Lower leg skin (tissue), 3 donors: Measurements from ENCODE around the gene SUPT4H1.

Experiments
- CTCF ChIP-seq, 3 donors: fragments of 450-650 bp; IDR thresholded peaks; one replicate each; pipeline ENCODE4 v1.5.1; 2016; ENCODE audit warnings: antibody characterized with exemption in 3 of 3, mild to moderate bottlenecking in 3 of 3, moderate library complexity in 2 of 3
- POLR2A ChIP-seq, 2 donors: fragments of 450-650 bp; IDR thresholded peaks; one replicate each; pipeline ENCODE4 v1.6.1; 2016 to 2017; ENCODE audit warnings: antibody characterized with exemption in 2 of 2, mild to moderate bottlenecking in 1 of 2, moderate library complexity in 1 of 2

DNA sequence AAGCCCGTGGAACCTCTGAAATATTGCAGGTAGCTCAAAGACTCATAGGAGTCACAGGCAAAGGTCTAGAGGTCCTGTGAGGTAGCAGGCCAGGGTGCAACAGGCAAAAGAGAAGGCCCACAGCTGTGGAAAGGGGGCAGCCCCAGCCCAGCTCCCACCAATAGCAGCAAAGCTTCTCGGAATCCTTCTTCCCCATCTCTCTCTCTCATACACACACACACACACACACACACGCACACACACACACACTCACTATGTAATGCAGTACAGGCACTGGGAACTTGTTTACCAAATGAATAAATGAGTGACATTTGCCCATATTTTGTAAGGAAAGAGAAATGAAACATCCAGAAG is 16.8 kb upstream of the SUPT4H1 start:
- TF ChIP-seq CTCF (IDR thresholded peaks at IDR 0.05) (no peak), POLR2A (IDR thresholded peaks at IDR 0.05) (no peak)
